ENCODE measurements around the gene ABCC5.

ABCC5 gene

GRCh38 chr3:183918178-183918577 is 99.5 kb downstream of the ABCC5 start:
- DNase-seq: no peak

GRCh38 chr3:183917776-183918175 is 99.9 kb downstream of the ABCC5 start:
- no peak for DNase-seq

GRCh38 chr3:183914856-183915255 is 102.8 kb downstream of the ABCC5 start:
- DNase-seq: no peak

- no peak for DNase-seq
These were observed 104.1 kb downstream of the ABCC5 start for GRCh38 chr3:183913580-183913920.

GRCh38 chr3:183912895-183913579 is 104.6 kb downstream of the ABCC5 start:
- no peak for DNase-seq

- DNase-seq: no peak
These were observed 105.7 kb downstream of the ABCC5 start for GRCh38 chr3:183911763-183912506.

GRCh38 chr3:183911087-183911486 is 106.6 kb downstream of the ABCC5 start:
- no peak for DNase-seq

GRCh38 chr3:183909030-183909600 is 108.6 kb downstream of the ABCC5 start:
- DNase-seq: no peak

GRCh38 chr3:183907911-183908331 is 109.8 kb downstream of the ABCC5 start:
- DNase-seq: no peak

- DNase-seq: no peak
These were observed 110.5 kb downstream of the ABCC5 start for GRCh38 chr3:183907176-183907575.

GRCh38 chr3:183906234-183906921 is 111.3 kb downstream of the ABCC5 start:
- DNase-seq: no peak

GRCh38 chr3:183904833-183905780 is 112.6 kb downstream of the ABCC5 start:
- DNase-seq: no peak

- DNase-seq: no peak
These were observed 119.7 kb downstream of the ABCC5 start for GRCh38 chr3:183898028-183898431.

- no peak for DNase-seq
These were observed 120.1 kb downstream of the ABCC5 start for GRCh38 chr3:183897606-183898005.

GRCh38 chr3:183896610-183897009 is 121.1 kb downstream of the ABCC5 start:
- no peak for DNase-seq

- no peak for DNase-seq
These were observed 121.5 kb downstream of the ABCC5 start for GRCh38 chr3:183896184-183896583.

- DNase-seq: no peak
These were observed 121.9 kb downstream of the ABCC5 start for GRCh38 chr3:183895774-183896173.

GRCh38 chr3:183895296-183895695 is 122.4 kb downstream of the ABCC5 start:
- no peak for DNase-seq

- no peak for DNase-seq
These were observed 125.0 kb downstream of the ABCC5 start for GRCh38 chr3:183892610-183893214.

- DNase-seq: no peak
These were observed 131.9 kb downstream of the ABCC5 start for GRCh38 chr3:183885766-183886165.

GRCh38 chr3:183884427-183885296 is 133.0 kb downstream of the ABCC5 start, which contains the start of gene PARL:
Gene PARL (minus strand): TSS chr3:183884880. CDS start chr3:183884846, 34 bp downstream.
- peak; percentile 93 to 96 (median 96) for DNase-seq
